ENCODE data around the gene FANCF.
"Not testable (repeated sequence)": the region's sequence is repeated elsewhere in the genome, so short reads cannot be mapped to it uniquely, and the experiment has no call there.

The FANCF gene, protein sequence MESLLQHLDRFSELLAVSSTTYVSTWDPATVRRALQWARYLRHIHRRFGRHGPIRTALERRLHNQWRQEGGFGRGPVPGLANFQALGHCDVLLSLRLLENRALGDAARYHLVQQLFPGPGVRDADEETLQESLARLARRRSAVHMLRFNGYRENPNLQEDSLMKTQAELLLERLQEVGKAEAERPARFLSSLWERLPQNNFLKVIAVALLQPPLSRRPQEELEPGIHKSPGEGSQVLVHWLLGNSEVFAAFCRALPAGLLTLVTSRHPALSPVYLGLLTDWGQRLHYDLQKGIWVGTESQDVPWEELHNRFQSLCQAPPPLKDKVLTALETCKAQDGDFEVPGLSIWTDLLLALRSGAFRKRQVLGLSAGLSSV

DNA sequence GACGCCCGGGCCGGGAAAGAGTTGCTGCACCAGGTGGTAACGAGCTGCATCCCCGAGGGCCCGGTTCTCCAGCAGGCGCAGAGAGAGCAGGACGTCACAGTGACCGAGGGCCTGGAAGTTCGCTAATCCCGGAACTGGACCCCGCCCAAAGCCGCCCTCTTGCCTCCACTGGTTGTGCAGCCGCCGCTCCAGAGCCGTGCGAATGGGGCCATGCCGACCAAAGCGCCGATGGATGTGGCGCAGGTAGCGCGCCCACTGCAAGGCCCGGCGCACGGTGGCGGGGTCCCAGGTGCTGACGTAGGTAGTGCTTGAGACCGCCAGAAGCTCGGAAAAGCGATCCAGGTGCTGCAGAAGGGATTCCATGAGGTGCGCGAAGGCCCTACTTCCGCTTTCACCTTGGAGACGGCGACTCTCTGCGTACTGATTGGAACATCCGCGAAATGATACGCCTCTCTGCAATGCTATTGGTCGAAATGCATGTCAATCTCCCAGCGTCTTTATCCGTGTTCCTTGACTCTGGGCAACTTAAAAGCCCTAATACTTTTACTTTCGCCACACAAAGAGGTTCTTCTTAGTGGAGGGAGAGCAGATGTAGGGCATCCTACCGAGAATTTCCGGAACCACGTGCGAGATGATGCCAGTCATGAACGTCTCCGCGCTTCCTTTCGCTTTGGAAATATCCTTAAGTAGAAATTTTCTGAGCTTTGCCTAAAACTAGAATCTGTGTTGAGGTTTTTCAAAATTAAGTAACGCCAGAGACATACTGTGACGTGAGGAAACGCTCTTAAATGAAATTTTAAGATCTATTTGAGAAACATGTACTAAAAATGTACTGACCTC is at the start of gene FANCF:
Gene FANCF (minus strand): TSS at position 376 of the 840 bp plus-strand sequence. CDS start 13 bp downstream, at position 363.
- DNase-seq = peak; percentile 91

DNA sequence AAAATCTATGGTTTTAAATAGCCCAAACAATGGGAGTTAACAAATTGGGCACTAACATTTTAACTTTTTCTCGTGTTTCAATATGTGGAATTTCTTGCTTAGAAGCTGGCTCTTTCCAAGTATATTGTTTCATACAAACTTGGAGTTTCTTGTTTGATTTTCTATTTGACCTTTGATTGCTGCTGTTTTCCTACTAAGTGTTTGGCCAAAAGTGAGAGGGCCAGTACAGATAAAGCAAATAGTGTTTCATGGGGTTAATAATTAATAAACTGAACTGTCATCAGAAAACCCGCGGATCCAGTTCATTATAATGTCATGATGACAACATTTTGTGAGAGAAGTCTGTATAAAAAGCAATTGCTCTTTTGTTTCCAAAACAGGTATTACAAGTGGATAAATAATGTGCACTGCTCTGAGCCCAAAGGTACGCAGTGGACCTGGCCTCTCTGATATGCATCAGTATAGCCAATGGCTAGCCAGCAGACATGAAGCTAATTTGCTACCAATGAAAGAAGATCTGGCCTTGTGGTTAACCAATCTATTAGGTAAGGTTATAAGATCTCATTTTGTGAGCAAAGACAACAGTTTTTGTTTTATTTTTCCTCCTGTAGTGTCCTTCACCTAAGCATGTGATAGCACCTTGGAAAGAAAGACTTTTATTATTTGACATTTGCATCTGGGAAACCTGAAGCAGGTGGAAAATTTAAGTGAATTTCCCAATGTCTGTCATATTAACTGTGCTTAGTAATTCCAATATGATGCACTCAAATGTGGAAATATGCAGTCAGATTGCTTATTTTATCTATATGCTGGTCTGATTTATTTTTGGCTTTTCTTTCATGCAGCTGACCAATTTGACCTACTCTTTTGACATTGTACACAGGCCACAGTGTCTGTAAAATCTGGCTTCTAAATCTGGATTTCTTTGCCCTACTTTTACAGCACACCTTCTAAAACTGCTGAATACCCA is 49.1 kb upstream of the FANCF start:
- DNase-seq = no peak

DNA sequence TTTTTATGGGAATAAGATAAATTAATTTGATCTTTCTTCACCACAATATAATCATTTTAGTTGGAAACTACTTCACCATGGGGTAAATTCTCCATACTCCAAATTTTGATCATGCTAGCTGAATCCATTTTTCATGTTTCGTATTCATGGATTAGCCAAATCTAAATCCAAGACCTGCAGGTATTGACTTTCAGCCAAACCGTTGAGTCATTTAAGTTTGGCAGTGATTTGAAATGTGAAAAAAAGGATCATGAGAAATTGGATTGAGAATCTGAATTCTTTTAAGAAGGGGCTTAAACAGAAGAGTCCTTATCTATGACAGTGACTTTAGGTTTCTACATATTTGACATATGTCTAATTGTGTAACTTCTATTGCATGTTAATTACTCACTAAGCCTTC is 46.1 kb upstream of the FANCF start:
- DNase-seq = no peak

DNA sequence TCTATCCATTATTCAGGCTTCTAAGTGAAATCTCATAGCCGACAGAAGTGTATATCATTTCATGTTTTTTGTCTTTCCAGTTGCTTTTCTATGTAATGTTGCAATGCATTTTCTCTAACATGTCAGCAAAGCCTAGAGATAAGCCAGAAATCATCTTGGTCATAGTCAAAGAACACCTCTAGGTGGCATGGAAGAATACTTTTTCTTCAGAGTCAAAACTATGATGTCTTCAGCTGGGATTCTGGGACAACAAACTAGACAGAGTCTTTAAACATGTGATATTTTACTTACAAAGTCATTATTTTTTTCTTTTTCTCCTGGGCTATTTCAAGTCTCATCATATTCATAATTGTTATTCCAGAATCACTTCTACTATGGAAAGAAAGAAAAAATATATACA is 45.2 kb upstream of the FANCF start:
- DNase-seq = no peak

DNA sequence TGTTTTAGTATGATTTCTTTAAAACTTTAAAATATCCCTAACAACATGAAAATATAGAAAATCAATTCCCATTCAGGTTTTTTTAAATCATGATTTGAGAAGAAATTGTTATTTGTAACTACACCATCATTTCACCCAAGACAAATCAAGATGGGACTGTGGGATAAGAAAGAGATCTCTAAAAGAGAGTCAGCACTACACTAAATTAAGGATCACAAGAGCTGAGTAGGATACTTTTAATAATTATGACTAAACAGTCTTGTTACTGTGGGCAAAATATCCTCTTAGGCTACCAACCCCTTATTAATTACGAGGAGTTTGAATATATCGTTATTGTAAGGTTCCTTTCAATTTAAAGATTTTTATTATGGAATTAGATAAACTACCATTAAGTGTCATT is 43.7 kb upstream of the FANCF start:
- no peak for DNase-seq

DNA sequence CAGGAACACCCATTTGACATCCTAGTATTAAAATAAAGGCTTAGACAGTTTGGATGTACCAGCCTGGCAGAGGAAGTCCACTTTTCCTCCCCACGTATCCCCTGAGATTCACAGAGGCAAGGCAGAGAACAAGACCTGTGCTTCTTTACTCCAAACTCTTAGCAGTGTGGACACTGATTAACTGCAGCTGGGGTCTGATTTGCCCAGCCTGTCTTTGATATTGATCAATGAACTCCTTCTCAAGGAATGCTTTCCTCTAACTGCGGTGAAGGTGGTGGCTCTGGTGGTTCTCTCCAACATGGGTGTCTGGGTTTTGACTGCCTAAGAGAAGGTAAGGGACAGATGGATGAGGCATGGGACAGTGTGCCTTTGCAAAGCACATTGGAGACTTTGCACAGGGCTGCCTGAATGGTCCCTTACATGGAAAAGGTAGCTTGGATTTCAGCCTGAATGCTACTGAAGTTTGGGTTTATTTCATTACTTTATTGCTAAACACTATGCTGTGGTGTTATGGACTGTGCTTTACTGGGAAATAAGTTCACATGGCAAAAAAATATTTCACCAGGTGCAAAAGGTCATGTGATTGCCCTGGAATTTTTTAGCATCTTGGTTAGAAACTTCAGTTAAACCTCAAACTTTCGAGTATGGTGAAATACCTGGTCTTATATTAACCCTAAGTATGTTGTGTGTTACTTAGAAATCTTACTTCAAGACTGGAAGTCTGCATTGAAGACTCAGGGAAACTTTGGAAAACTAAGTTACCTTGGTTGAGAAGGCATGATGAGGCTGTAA is 42.6 kb upstream of the FANCF start:
- no peak for DNase-seq

DNA sequence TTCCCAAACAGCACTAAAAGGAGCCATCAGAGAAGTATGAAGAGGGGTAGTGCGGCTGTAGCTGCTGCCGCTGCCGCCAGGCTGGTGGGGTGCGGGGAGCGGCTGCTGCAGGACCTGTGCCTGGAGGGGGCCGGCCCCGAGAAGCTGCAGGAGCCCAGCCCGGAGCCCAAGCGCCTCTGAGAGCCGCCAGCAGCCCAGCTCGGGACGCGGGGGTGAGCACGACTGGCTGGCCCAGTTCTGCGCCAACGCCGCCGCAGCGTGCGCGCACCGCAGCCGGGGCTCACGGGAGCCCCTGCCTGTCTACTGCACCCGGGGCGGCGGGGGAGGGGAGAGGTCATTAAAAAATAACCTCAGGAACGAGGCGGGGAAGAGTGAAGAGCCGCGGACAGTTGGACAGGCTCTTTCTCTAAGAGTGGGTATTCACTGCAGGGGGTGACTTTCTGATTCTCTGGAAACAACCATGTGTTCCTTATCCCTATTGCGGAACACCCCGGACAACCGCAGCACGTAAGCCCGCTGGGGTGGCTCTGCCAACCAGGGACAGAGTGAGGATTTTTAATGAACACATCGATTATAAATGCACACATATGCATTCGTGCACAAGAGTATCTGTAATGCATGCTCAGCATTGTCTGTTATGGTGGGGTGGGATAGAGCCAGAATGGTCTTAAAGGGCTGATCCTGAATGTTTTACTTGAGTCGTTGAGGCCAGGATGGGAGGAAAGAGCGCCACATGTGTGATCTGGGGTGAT is 41.2 kb upstream of the FANCF start:
- DNase-seq = no peak

DNA sequence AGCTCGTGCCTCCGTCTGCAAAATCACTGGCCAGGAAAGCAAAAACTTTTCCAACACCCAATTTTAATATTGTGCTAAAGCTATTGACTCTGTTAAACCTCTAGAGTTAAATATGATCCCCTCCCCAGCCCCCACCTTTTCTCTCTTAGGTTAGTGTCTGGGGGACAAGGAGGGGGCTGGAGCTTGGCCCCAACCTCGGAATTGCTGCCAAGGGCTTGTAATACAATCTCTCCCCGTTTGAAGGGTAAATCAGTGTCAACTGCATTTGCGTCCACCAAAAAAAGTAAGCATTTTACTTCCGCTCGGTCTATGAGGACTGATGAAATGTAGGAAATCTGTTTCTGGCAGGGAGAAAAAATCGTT is 40.7 kb upstream of the FANCF start, which contains the start of gene GAS2:
Gene GAS2 (plus strand): TSS at position 287 of the 363 bp plus-strand sequence. CDS start 8,259 bp downstream, outside the sequence.
- DNase-seq = no peak

DNA sequence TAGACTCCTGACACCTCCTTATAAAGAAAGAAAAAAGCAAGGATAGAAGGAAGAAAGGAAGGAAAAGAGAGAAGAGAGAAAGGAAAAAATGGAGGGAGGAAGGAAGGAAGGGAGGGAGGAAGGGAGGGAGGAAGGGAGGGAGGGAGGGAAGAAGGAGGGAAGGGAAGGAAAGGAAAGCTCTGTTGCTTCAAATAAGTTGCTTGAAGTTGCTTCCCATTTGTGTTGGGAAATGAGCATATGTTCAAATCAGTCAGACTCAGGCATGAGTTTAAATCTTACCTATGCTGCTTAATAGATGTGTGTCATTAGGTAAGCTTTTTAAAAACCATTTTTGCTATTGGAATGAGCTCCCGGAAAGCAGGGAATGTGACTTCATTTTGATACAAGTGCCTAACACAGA is 34.2 kb upstream of the FANCF start:
- no peak for DNase-seq

DNA sequence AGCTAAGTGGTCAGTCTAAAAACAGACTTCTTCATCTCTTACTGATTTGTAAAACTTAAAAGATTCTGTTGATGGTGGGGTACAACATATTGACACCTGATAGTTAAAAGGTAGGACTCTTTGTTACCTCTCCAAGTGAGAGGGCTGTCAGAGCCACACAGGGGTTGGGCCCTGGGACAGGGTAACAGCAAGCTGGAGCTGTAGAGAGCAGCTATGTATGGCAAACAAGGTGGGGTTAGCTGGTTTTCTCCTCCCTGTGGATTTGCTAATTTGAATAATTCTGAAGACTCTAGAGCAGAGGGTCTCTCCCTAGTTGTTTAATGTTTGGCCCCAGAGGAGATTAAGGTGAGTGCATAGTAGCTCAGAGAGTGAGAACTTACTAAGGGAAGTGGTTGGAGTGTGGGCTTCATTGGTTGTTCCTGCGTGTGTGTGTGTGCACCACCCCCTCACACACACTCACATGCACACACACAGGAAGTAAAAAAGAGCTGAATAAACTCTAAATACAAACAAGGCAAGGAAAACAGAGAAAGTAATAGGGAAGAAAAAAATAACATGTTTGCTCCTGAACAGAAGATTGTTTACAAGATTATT is 31.6 kb upstream of the FANCF start:
- no peak for DNase-seq

DNA sequence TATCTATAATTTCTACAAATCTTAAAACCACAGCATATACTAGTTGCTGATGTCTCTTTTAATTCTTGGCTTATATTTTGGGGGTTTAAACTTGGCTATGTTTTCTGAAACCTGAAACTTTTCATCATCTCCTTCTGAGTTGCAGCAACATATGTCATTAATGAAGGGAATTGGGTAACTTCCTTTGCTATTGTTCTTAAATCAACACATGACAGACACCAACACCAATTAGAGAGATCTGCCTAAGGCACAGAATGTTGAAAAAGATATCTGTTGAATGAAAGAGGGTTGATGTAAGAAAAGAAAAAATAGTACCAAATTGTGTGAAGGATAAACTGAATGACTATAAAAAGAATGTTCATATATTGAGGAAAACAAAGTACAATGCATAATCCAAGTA is 30.5 kb upstream of the FANCF start:
- DNase-seq = no peak

DNA sequence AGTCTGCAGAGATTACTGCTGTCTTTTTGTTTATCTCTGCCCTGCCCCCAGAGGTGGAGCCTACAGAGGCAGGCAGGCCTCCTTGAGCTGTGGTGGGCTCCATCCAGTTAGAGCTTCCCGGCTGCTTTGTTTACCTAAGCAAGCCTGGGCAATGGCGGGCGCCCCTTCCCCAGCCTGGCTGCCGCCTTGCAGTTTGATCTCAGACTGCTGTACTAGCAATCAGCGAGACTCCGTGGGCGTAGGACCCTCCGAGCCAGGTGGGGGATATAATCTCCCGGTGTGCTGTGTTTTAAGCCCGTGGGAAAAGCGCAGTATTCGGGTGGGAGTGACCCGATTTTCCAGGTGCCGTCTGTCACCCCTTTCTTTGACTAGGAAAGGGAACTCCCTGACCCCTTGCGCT is 26.7 kb upstream of the FANCF start:
- DNase-seq = not testable (repeated sequence)

DNA sequence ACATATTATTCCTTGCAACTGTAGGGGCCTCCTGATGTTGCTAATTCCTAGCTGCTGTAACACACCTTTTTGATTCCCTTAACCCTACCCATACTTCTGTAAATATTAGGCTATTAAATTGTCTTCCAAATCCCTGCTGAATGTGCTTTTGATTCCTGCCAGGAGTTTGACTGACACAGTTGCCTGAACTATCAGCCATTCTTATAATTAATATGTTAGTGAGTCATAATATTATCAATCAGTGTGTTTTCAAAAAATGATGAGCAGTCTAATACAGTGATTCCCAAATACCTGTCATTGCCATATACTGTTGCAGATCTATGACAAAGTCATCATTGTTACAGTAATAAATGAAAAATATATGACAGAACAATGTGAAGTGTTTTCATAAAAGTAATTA is 15.9 kb upstream of the FANCF start:
- DNase-seq = no peak

DNA sequence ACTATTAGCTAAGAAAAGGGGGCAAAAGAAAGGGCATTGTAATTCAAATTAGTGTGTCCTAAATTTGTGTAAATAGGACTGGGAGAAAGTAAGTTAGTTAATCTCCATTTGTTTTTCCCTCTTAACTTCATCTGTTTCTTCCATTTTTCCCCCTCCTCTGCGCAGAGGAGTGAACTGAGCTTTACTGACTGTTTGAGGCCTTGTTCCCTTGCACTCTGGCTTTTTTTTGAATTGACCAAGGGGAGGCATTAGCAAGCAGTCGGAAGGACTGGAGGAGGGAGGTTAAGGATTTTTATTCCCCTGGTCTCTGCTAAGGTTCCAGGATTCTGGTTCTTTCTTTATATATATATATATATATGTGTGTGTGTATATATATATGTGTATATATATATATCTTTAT is 15.2 kb upstream of the FANCF start:
- DNase-seq = no peak

DNA sequence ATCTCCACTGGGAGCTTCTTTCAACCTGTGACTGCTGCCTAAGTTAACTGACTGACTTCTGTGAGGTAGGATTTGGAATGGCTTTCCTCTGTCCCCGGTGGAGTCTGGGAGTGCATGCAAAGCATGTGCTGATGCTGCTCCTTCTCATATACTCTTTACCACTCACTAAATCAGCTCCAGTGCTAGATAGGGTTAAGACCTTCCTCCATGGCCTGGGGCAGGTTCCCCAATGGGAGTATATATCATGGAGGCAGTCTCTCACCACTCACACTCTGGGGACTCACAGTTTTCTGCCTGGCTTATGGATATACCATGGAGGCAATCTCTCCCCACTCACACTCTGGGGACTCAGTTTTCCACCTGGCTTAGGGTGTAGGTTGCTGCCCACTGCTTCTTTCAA is 10.1 kb upstream of the FANCF start:
- no peak for DNase-seq

DNA sequence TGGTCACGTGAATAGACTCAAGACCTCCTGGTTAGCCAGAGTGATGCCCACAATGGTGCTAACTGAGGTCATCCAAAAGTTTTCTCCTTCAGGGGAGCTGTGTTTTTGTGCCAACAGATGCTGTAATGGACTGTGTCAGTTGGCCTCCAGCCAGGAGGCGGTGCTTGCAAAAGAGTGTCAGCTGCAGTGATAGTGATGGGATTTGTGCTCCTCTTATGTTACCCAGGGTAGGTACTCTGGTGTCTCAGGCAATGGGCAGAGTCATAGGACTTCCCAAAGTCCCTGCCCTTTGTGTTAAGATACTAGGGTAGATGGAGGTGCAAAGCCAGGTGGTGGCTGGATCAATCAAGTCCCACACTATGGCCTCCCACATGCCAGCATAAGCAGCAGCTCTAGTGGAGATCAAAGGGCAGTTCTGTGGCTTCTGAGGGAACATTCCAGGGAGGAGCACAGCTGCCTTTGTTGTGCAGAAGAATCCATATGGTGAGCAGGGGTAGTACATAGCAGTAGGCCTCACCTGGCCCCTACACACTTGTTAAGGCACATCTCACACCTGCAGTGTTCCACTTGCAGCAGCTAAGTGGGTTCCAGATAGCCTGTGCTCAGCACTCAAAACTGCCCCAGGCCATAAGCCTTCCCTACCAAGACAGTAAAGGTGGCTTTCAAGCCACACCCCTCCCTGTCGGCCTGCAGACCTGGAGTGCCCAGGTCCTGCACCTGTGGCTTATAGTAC is 9.4 kb upstream of the FANCF start:
- DNase-seq = no peak

DNA sequence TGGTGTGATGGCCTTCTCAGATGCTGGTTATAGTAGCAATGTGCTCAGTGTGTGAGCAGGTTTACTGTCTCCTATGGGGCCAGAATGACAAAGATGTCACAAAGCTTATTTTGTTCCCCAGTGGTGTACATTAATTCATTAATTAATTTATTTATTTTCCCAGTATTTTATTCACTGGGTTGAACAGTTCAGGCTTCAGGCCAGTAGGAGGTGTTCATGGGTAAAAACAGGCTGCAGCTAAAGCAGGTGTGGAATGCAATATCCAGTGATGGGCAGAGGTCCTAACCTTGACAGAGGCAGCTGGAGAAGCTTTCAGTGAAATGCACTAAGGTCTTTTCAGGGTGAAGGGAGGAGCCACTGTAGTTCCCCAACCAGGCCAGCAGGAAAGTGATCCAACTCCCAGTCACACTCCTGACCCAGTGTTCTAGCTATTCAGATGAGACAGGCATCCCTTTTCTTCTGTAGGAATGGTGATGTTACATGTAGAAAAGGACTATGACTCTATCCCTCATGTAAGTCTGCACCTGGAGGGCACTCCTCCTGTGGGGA is 7.8 kb upstream of the FANCF start:
- no peak for DNase-seq

DNA sequence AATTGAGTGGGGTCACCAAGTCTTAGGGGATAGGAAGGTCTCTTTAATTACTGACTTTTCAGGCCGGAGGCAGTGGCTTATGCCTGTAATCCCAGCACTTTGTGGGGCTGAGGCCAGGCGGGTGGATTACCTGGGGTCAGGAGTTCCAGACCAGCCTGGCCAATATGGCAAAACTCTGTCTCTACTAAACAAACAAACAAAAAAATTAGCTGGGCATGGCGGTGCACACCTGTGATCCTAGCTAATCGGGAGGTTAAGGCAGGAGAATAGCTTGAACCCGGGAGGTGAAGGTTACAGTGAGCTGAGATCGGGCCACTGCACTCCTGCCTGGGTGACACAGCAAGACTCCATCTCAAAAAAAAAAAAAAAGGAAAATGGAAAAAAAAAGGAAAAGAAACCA is 1.8 kb upstream of the FANCF start:
- no peak for DNase-seq

DNA sequence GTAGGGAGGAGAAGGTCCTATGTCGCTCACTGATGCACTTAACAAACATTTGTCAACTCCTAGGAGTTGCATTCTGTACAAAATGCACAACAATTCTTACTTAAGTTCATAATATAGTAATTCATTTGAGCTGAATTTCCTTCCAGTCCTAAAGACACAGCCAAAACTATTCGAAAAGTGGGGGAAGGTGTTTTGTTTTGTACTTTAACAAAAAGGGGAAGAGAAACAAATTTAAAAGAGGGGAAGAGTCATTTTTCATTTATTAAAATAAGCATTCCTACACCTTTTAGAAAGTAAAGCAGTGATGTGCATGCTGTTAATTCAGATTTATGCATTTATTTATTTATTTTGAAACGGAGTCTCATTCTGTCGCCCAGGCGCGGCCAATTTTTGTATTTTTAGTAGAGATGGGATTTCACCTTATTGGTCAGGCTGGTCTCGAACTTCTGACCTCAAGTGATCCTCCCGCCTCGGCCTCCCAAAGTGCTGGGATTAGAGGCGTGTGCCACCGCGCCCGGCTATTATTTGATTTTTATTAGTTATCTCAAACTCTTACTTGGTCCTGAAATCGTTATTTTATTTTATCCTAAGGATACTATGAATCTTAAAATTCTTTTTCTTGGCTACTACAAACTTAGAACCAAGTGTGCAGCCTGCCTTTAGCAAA is 1.1 kb upstream of the FANCF start:
- no peak for DNase-seq

Measured in NCI-H1048 (cell line).